ENCODE results near the gene TBC1D17.

The TBC1D17 gene

DNA sequence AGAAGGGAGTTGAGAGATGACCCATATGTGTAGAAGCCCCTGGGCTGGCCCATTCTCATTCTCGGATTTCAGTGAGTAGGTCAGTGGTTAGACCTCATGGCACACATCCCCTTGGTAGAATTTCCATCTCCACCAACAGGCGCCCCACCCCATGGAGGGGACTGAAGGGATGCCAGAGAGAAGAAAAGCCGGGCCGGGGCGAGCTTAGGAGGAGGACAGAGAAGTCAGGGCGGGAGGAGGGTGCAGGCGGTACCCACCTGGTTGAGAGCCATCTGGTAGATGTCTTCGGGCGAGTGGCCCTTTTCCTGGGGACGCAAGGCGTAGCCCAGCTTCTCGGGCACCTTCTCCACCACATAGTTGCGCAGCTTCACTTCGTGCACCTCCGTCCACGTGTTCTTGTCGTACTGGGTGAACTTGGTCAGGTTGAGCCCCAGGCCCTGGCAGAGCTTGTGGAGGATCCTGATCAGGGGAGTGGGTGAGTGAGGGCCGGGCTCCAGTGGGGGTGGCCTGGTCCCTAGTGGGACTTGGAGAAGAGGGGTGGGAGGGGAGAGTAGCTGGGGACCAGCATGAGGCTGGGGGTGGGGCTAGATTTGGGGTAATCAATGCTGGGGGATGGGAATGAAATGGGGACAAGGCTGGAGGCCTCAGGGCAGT is 16.6 kb downstream of the TBC1D17 start:
- no peak for DNase-seq (ENCODE audit: low read depth)

- DNase-seq (ENCODE audit: low read depth): peak; percentile 17
These were observed 17.5 kb downstream of the TBC1D17 start for GRCh38 chr19:49894879-49895565.

GRCh38 chr19:49895566-49896297 is 18.2 kb downstream of the TBC1D17 start:
- no peak for DNase-seq (ENCODE audit: low read depth)

DNA sequence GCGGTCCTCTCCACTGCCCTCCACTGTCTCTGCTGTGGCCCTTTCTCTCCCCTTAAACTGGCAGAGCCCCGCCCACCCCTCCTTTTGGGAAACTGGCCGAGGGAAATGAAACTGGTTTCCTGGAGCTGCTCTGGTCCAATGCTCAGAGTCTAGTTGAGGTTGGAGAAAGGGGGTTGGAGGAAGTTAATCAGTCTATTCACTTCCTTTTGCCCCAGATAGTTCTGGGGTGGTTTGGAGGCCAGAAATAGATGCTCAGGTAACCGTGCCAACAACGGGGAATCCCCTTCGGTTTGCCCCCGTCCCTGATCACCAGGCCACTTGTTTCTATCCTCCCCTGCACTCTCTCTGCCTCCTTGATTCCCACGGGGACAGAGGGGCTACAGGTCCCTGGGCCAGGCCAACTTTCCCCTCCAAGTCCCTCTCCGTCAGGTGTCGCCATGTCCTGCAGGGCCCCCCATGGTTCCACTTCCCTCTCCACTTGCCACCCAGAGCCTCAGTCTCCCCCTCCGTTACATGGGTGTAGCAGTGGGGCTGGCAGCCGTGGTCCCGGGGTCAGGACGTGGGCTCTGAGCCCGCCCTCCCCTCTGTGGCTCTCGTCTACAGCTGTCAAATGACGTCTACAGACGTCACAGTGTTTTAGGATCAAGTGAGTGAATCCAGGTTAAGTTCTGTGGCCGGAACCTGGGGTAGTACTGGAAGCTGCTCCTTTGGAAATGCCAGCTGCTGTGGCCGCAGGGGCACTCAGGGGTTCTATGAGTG is 19.5 kb downstream of the TBC1D17 start, which contains the start of gene IL4I1:
Gene IL4I1 (minus strand): TSS at position 25 of the 759 bp plus-strand sequence. CDS start 727 bp downstream, outside the sequence.
- DNase-seq (ENCODE audit: low read depth): peak; percentile 52

DNA sequence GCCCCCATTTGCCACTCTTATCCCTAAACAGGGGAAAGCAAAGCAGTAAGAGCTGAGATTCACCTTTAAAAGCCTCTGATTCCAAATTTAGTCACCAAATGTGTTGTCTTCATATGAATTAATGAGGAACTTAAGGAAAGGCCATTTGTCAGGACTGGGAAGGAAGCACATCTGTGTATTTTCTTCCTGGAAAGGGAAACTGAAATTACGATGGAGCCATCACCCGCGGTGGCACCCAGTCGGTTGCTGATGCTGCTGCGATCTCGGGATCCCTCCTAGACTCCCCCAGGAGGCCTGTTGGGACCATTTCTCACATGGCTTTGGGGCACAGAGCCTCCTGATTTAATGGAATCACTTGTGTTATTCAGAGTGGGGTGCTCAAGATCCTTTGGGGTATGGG is 26.6 kb downstream of the TBC1D17 start:
- DNase-seq (ENCODE audit: low read depth): no peak

- no peak for DNase-seq (ENCODE audit: low read depth)
These were observed 29.5 kb downstream of the TBC1D17 start for GRCh38 chr19:49906879-49907564.

GRCh38 chr19:49907745-49908446 is 30.4 kb downstream of the TBC1D17 start:
- no peak for DNase-seq (ENCODE audit: low read depth)

- DNase-seq (ENCODE audit: low read depth): no peak
These were observed 31.2 kb downstream of the TBC1D17 start for GRCh38 chr19:49908480-49909420.

DNA sequence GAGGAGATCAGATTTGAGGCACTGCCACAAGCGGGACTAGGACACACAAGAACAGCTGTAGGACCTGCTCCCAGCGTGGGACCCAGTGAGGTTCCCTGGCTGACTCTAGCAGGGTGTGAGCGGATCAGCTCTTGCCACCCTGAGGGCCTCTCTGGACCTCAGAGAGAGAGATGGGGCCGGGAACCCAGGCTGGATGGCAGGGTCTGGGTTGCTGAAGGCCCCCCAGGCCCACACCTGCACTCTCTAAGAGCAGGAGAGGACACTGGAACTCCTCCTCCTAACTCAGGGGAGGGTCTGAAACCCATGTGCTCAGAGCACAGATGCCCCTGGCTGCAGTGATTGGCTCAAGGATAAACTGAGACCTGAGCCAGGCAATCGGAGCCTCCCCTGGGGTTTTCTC is 32.7 kb downstream of the TBC1D17 start:
- DNase-seq (ENCODE audit: low read depth): no peak

- DNase-seq (ENCODE audit: low read depth): no peak
These were observed 34.1 kb downstream of the TBC1D17 start for GRCh38 chr19:49911381-49912145.

DNA sequence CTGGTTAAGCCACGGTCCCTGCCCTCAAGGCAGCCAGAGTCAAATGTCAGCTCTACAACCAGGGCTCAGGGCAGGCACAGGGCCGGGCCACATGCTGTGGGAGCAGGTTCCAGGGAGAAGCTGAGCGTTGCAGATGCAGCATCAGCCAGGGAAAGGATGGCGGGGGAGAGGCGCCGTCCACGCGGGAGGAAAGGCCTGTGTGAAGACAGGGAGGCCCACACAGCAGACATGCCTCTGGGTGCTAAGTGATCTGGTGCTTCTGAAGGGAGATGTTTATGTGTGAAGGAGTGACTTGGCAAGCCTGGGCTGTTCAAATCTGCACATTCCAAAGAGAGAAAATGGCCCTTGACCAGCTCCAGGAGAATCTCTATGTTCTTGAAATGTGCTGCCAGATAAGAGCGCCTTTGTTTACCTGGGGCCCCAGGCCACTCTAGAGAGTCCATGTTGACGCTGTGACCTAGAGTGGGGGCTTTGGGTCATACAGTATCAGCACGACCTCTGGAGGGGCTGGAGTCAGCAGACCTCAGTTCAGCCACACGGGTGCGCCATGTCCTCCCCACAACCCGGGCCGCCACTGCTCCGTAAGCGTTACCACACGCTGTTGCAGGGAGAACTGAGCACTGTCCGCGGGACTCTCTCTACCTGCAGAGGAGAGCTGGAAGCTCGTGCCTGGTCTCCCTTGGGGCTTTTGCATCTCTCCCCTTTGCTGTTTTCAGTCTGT is 35.6 kb downstream of the TBC1D17 start:
- DNase-seq (ENCODE audit: low read depth): no peak

GRCh38 chr19:49913720-49914119 is 36.2 kb downstream of the TBC1D17 start:
- no peak for DNase-seq (ENCODE audit: low read depth)

DNA sequence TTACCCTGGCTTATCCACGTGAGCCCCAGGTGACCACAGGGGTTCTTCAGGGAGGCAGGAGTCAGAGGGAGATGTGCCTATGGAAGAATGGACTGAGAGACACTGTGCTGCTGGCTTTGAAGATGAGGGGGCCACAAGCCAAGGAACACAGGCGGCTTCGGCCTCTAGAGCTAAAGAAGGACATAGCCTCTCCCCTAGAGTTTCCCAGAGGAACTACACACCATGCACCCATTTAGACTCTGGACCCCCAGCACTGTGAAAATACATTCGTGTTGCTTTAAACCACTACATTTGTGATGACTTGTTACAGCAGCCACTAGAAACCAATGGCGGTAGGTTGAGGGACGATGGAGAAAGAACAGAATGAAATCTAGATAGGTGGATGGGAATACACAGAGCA is 37.8 kb downstream of the TBC1D17 start:
- no peak for DNase-seq (ENCODE audit: low read depth)

- DNase-seq (ENCODE audit: low read depth): no peak
These were observed 39.6 kb downstream of the TBC1D17 start for GRCh38 chr19:49916839-49917733.

GRCh38 chr19:49918089-49918488 is 40.6 kb downstream of the TBC1D17 start:
- DNase-seq (ENCODE audit: low read depth): no peak

DNA sequence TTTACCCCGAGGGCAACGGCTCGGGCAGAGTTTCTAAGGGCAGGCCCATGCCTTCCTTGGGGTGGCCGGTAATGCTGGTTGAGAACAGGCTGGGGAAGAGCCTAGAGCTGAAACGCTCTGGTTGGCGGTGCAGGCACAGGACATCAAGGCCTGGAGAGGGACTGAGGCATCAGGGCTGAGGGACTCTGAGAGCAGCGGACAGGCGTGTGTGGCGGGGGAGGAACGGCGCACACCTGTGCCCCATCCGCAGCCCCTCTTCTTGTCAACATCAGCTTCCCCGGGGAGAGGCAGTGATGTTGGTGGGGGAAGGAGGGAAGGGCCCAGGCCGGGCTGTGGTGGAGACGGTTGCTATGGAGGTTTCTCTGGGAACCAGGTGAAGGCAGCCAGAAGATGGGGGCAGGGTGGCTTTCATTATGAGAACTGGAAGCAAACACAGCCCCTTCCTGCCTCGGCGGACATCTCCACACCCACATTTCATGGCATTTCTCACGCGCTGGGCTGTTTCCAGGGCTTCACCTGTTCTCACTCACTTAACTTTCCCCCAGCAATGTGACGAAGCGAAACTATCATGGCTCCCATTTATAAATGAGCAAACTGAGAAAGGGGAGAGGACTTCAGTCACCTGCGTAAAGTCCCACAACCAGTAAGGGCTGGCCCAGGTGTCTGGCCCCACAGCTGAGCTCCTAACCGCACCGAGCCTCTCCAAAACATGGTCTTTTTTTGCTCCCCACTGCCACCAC is 43.3 kb downstream of the TBC1D17 start:
- DNase-seq (ENCODE audit: low read depth): no peak

All from stimulated activated CD8-positive, alpha-beta memory T cell treated with anti-CD3 and anti-CD28 coated beads, Interleukin-4, amount 100 ng/mL, for 24 hours (primary cell).